ENCODE data around the gene CARD19.

CARD19 gene

GRCh38 chr9:93156475-93157008 lies 60.5 kb downstream of the CARD19 start:
- intact Hi-C loops (cut with DNase I) = loop anchor here (10.0 kb wide), 2 partner anchors 148 to 408 kb away; no protein-coding TSS in a partner anchor
- DNase-seq = peak in 1 of 42 donors; percentile 29

GRCh38 chr9:93159601-93160471 lies 63.8 kb downstream of the CARD19 start:
- DNase-seq = peak; percentile 66 to 91 (median 84)
- intact Hi-C loops (cut with DNase I) = loop anchor here (10.0 kb wide), 2 partner anchors 145 to 405 kb away; no protein-coding TSS in a partner anchor

- intact Hi-C loops (cut with DNase I) = no loop called here
- DNase-seq = peak in 1 of 42 donors; percentile 15
Observed at GRCh38 chr9:93161786-93162562, 66.0 kb downstream of the CARD19 start.

All from head of caudate nucleus (tissue), 42 donors.